Stimulated activated CD4-positive, alpha-beta T cell treated with anti-CD3 and anti-CD28 coated beads, Interleukin-1b, Interleukin-23, amount 100 ng/mL, for 1 hour (primary cell): ENCODE results near the gene COL4A1.

Experiments
- DNase-seq, 2 donors: peaks; one replicate each; pipeline ENCODE4 v3.0.0-alpha.2; 2020; ENCODE audit warnings: low read depth in 2 of 2

Gene COL4A1

GRCh38 chr13:110309661-110310524 is 2.9 kb upstream of the COL4A1 start:
- DNase-seq = no peak

GRCh38 chr13:110308656-110309359 is 1.9 kb upstream of the COL4A1 start:
- no peak for DNase-seq

- DNase-seq = no peak
Observed at GRCh38 chr13:110307767-110308655, 1.1 kb upstream of the COL4A1 start.

GRCh38 chr13:110306340-110306959 is 507 bp downstream of the COL4A1 start:
- no peak for DNase-seq

- DNase-seq = no peak
Observed at GRCh38 chr13:110305949-110306339, 1.0 kb downstream of the COL4A1 start.

- DNase-seq = no peak
Observed at GRCh38 chr13:110305544-110305943, 1.4 kb downstream of the COL4A1 start.

GRCh38 chr13:110305001-110305400 is 2.0 kb downstream of the COL4A1 start:
- no peak for DNase-seq

GRCh38 chr13:110304256-110304655 is 2.7 kb downstream of the COL4A1 start:
- no peak for DNase-seq

- DNase-seq = no peak
Observed at GRCh38 chr13:110303644-110304043, 3.3 kb downstream of the COL4A1 start.

- DNase-seq = no peak
Observed at GRCh38 chr13:110302997-110303396, 4.0 kb downstream of the COL4A1 start.

GRCh38 chr13:110301606-110302553 is 5.1 kb downstream of the COL4A1 start:
- no peak for DNase-seq

GRCh38 chr13:110301083-110301482 is 5.9 kb downstream of the COL4A1 start:
- DNase-seq = no peak

GRCh38 chr13:110300090-110300815 is 6.7 kb downstream of the COL4A1 start:
- DNase-seq = no peak

- DNase-seq = no peak
Observed at GRCh38 chr13:110299283-110299840, 7.6 kb downstream of the COL4A1 start.

- DNase-seq = no peak
Observed at GRCh38 chr13:110298505-110299282, 8.3 kb downstream of the COL4A1 start.

- no peak for DNase-seq
Observed at GRCh38 chr13:110297766-110298504, 9.0 kb downstream of the COL4A1 start.

- no peak for DNase-seq
Observed at GRCh38 chr13:110297011-110297410, 9.9 kb downstream of the COL4A1 start.

GRCh38 chr13:110294622-110295021 is 12.3 kb downstream of the COL4A1 start:
- no peak for DNase-seq
